ENCODE data around the gene ATP6AP1.

ATP6AP1 gene

DNA sequence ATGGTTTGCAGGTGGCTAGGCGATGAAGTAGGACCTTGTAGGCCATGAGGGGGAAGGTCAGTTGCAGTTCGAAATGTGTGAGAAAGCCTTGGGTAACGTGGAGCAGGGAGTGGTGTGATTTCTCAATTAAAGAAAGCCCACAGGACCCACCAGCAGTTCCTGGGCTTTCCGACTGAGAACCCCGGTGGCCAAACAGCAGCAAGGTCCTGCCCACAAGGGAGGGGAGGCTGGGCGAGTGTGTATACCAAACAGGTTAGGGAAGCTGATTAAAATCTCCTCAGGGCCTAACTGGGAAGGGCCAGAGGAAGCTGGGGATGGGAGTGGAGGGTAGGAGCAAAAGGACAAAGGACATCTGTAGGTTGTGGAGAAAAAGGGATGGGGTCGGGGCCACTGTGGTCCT, 2.4 kb downstream of the ATP6AP1 start:
- DNase-seq: peak; percentile 76 to 90

DNA sequence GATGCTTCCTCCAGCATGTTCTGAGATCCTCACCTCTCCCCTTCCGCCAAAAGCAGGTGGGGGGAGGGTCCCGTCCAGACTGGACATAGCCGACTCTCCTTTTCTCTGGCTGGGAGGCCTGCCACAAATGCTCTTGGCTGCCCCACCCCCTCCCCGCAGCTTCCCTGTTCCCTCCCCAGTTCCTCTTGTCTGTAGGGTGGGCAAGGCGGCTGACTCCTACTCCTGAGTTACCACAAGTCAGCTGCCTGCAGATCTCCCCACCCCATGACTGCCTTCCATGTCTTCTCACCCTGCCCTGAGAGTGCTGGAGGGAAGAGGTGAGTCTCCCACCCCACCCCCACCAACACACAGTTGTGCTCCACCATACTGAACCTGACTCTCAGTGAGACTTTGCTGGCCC, 2.9 kb downstream of the ATP6AP1 start:
- peak; percentile 53 to 87 for DNase-seq

DNA sequence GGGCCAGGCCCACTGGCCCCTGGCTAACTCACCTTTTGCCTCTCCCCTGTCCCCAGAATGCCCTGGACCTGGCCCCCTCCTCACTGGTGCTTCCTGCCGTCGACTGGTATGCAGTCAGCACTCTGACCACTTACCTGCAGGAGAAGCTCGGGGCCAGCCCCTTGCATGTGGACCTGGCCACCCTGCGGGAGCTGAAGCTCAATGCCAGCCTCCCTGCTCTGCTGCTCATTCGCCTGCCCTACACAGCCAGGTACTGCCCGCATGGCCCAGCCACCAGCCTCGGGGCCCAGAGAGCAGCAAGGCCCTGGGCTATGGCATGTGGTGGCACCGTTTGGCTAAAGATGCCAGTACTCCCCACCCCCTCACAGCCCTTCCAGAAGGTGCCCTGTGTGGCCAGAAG, 3.7 kb downstream of the ATP6AP1 start:
- no peak for DNase-seq

DNA sequence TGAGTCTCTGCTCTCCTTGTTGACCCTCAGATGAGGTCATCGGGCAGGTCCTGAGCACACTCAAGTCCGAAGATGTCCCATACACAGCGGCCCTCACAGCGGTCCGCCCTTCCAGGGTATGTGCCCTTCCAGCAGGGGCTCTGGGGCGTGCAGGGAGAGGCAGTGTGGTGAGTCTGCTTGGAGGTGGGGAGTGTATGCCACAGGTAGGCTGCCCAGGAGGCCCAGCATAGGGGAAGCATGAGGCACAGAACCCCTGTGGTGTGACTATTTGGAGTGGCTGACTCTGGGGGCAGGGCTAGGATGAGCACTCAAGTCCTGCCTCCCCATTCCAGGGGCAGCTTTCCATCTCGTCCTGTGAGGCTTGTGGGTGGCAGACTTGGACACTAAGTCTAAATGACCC, 5.1 kb downstream of the ATP6AP1 start:
- DNase-seq: no peak

DNA sequence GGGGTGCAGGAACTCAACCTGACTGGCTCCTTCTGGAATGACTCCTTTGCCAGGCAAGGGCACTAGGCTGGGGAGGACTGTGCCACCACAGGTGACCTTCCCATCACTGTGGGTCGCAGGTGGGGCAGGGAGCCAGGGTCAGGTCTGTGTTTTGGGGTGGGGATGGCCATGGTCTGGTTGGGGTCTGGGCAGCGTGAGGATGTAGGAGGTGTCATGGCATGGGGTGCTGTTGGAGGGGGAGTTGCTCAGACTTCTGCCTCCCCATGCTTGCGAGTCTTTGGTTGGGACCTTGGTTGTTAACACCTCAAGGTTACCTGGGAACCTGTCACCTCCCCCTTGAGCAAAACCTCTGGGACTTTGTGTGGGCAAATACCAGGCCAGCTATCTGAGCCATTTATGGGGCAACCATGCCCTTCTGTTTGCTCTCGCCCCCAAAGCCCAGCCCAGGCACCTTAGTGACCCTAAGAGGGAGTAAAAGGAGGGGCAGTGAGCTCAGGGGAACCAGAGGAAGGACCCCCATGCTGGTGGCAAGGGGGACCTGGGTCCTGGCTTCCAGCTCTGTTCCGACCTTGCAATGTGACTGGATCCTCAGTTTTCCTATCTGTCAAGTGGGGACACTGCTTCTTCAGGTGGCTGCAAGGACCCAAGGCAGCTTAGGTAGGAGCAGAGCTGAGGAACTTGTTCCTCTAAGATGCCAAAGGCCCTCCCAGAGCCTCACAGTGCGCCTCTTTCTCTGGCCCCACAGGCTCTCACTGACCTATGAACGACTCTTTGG, 6.1 kb downstream of the ATP6AP1 start:
- DNase-seq: no peak

DNA sequence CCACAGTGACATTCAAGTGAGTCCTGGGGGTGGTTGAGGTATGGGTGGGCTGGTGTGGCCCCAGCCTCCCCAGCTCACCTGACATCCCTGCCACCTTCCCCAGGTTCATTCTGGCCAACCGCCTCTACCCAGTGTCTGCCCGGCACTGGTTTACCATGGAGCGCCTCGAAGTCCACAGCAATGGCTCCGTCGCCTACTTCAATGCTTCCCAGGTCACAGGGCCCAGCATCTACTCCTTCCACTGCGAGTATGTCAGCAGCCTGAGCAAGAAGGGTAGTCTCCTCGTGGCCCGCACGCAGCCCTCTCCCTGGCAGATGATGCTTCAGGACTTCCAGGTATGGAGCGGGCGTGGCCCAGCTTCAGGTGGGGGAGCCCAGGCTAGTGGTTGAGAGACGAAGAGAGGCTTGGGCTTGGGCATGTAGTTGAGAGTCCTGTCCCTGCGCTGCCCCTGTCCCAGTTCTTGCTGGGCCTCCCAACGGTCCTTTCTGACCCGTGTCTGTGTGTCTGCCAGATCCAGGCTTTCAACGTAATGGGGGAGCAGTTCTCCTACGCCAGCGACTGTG, 6.8 kb downstream of the ATP6AP1 start:
- DNase-seq: no peak

DNA sequence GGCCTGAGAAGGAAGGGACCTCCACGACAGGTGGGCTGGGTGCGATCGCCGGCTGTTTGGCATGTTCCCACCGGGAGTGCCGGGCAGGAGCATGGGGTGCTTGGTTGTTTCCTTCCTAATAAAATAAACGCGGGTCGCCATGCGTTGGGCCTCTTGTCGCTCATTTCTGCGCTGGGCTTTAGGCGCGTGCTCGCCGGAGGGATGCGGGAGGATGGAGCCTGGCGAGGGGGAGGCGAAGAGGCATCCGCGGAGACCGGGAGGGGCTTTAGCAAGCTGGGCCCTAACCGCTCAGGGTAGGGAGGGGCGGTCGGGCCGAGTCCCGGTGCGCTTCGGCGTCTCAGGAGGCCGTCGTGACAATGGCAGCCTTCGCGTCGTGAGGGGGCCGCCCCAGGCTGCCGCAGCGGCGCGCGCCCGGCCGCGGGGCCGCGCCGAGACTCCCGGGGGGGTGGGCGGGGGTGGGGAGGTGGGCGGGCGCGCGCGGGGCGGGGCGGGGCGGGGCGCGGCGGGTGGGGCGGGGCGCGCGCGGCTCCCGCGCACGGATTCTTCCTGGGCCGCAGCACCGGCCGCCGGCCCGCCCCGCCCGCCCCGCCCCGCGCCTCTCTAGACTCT, 8.0 kb downstream of the ATP6AP1 start:
- no peak for DNase-seq

DNA sequence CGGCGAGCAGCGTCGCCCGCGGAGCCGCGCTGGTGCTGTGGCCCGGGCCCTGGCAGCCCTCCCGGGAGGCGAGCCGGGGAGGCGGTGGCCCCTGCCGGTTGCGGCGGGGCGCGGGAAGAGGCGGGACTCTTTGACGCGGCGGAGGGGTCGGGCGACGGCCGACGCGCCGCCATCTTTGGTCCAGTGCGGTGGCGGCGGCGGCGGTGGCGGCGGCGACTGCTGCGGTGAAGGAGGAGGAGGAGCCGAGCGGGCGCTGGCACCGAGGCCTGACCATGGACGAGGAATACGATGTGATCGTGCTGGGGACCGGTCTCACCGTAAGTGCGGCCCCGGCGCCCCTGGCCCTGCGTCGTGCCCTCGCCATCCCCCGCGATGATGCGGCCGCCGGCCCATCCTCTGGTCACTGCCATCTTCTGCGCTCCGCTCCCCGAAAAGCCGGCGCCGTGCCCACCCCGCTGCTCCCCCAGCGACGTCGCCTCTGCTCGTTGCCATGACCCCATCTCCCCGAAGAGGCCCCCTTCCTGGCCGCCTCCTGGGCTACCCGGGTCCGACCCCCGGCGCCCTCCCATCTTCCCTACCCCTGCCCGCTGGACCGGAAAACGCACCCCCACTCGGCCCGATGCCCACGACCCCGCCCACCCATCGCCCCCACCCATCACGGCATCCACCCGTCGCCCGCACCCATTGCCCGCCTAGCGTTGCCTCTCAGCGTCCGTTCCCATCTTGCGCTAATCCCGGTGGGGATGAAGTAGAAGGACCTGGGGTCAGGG, 8.7 kb downstream of the ATP6AP1 start, which contains the start of gene GDI1:
Gene GDI1, plus strand, starts transcription at position 172 of the 770 bp plus-strand sequence. Its CDS starts 101 bp downstream, at position 273.
- DNase-seq: peak; percentile 19 to 29

DNA sequence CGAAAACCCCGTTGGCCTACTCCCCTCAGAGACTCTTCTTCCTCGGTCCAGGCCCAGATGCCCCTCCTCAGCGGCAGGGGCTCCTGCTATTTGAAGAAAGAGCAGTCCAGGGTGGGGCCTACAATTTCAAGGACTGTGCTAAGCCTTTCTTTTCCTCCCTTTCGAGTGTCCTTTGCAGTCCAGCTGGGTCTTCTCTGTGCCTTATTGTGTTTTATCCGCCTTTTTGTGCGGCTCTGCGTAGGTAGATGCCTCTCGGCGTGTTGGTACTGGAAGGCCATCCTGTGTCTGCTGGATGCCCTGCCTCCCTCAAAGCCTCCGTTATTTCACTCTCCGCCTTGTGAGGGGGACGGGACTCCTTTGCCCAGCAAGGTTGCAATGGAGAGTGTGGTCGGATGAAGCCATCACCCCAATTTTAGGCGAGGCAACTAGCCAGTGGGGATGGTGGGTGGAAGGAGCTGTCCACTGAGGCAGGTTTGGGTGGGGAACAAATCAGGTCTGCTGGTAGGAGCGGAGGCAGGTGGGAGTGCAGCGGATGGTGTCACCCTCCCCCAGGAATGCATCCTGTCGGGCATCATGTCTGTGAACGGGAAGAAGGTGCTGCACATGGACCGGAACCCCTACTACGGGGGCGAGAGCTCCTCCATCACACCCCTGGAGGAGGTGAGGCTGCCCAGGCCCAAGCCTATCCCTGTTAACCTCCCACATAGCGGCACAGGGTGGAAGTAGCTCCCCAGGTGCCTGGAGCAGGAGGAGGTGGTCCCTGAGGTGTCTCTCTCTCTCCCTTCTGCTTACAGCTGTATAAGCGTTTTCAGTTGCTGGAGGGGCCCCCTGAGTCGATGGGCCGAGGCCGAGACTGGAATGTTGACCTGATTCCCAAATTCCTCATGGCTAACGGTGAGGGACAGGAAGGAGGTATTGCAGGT, 9.8 kb downstream of the ATP6AP1 start:
- DNase-seq: no peak

DNA sequence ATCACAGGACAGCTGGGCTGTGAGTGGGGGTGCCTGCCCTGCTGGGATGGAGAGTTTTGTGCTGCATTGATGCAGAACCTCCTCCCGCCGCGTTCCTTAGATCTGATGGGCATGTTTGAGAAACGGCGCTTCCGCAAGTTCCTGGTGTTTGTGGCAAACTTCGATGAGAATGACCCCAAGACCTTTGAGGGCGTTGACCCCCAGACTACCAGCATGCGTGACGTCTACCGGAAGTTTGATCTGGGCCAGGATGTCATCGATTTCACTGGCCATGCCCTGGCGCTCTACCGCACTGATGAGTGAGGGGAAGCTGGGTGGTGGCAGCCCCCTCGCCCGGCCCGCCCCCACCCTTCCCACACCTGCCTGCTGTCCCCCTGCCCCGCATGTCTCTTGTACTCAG, 11.4 kb downstream of the ATP6AP1 start:
- DNase-seq: no peak

DNA sequence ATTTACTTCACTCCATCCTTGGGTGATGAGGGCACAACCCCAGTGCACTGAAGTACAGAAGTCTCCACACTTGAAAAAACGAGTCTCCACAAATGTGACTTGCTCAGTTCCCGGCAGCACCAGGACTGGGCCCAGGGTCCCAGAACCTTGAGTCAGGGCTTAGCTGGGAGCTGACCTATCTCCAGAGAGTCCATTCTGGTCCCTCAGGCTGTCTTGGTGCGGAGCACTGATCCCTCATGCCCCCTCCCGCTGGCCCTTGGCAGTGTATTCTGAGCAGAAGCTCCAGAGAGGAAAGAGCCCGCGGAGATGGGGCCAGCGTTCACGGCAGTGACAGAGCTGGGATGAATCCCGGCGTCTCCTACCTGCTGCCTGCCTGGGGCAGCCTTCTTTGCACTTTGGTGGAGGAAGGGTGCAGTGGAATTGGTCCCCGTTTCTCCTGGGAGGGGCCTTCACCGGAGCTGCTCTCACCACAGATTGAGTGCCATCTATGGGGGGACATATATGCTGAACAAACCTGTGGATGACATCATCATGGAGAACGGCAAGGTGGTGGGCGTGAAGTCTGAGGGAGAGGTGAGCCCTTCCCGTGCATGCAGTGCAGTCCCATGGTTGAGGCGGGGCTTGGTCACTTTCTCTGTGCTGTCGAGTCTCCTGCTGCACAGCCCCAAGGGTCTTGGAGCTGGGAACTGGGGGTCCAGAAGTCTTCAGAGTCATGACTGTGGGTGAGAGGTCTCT, 12.3 kb downstream of the ATP6AP1 start:
- DNase-seq: no peak

DNA sequence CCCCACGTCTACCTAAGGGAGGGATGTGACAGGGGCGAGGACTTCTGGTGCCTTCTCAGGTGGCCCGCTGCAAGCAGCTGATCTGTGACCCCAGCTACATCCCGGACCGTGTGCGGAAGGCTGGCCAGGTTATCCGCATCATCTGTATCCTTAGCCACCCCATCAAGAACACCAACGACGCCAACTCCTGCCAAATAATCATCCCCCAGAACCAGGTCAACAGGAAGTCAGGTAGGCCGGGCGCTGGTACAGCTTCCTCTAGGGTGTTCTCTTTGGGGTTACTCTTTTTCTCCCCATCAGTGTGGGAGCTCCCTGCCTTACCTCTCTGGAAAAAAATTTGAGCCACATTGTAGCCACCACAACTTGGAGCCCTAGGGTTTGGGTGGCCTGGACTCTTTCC, 13.1 kb downstream of the ATP6AP1 start:
- no peak for DNase-seq

DNA sequence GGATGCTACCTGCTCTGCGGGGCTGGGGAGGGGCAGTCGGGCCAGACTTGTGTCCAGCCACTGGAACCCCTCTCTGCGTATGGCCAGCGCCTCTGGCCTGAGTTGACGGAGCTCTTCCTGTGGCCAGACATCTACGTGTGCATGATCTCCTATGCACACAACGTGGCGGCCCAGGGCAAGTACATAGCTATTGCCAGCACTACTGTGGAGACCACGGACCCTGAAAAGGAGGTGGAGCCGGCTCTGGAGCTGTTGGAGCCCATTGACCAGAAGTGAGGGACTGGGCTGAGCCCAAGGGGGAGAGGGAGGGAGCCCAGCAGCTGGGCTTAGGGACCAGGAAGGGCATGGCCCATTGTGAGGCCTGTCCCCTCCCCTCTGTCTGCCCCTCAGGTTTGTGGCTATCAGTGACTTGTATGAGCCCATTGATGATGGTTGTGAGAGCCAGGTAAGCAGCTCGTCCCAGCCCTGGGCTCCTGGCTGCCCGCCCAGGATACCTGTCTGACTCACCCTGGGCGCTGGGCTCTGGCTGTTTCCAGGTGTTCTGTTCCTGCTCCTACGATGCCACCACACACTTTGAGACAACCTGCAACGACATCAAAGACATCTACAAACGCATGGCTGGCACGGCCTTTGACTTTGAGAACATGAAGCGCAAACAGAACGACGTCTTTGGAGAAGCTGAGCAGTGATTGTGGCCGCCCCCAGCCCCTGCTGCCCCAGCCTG, 13.7 kb downstream of the ATP6AP1 start:
- no peak for DNase-seq

DNA sequence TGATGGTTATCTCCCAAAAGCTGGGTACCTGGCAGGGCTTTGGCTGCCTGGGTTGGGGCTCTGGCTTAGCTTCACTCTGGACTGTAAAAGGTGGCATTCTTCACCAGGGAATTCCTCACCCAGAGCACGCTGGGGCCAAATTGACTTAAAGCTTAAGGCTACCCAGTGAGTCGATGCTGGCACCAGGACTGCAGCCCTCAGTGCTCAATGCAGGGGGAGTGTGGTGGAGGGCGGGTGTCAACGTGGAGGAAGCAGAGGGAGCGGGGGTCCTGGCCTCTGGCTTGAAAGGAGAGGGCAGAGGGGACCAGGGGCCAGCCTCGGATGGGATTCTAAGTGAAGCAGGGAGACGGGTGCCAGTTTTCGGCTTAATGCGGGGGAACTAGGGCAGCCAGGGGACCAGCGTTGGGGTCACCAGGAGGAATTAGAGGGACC, 15.0 kb downstream of the ATP6AP1 start:
- DNase-seq: no peak

DNA sequence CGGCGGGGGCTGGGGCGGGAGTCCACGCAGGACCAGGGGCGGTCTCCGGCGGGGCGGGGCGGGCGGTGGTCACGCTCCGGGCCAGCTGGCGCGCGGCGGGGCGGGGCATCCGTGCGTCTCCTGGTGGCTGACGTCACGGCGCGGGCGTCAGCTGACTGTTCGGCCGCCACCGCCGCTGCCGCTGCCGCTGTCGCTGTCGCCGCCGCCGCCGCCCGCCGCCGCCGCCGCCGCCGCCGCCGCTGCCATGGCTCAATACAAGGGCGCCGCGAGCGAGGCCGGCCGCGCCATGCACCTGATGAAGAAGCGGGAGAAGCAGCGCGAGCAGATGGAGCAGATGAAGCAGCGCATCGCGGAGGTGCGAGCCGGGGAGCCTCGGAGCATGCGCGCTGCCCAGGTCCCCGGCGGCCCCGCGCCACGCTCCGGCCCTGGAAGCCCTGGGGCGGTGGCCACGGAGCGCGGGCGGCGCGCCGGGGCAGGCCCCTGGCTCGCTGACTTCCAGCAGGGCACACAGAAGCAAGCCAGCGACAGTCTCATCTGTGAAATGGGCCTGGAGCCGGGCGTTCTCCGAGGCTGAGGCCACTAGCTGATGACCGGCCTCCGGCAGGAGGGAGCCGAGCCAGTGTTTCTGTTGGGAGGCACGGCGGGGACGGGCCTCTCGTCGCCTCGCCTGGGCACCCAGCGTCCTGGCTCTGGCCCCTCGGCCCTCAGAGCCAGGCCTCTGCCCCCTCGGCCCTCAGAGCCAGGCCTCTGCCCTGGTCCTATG, 15.7 kb downstream of the ATP6AP1 start, which contains the start of gene FAM50A:
Gene FAM50A, plus strand, starts transcription at position 150 of the 763 bp plus-strand sequence. Its CDS starts 95 bp downstream, at position 245.
- peak; percentile 56 to 60 for DNase-seq

DNA sequence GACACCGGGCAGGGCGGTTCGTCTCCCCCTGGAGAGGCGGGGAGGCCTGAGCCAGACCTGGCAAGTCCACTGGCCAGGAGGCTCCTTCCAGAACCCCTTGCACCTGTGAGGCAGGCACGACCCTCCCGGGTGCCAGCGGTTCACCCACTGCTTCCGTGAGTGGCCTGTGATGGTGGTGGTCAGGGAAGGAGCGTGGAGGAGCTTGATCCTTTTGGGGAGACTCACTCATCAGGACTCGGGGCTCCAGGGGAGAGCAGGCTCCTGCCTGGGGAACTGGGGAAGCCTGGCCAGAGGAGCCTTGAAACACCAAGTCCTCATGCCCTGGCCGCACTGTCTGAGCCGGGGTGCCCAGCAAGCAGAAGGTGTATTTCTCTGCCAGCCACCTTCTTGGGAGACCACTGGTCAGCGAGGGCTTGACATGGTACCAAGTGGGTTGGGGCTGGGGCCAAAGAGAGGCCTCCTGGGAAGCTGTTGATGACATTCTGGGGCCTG, 16.3 kb downstream of the ATP6AP1 start:
- no peak for DNase-seq

DNA sequence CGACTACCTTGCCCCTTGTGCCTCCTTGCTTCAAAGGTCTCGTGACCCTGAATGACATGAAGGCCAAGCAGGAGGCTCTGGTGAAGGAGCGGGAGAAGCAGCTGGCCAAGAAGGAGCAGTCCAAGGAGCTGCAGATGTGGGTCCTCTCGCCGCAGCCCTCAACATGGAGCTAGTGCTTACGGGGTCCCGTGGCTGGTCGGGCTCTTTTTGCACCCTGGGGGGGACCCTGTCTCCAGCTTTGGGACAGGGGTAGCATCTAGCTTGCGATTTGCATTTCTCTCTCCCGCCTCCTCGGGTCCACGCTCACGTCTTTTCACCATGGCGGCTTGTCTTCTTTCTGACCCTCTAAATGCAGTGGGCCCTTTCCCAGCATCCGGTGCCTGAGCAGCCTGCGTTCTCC, 17.3 kb downstream of the ATP6AP1 start:
- no peak for DNase-seq

DNA sequence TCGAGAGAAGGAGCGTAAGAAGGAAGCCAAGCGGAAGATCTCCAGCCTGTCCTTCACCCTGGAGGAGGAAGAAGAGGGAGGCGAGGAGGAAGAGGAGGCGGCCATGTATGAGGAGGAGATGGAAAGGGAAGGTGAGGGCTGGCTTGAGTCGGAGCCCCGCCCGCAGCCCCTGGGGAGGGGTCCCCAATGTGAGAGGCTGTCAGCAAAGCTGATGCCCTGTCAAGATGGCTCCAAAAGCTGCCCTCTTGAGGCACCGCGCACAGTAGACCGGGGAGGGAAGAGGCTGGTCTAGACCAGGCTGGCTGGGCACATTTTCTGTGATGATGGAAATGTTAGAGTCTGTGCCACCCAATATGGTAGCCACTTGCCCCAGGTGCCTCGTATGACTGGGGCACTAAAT, 18.0 kb downstream of the ATP6AP1 start:
- DNase-seq: no peak

DNA sequence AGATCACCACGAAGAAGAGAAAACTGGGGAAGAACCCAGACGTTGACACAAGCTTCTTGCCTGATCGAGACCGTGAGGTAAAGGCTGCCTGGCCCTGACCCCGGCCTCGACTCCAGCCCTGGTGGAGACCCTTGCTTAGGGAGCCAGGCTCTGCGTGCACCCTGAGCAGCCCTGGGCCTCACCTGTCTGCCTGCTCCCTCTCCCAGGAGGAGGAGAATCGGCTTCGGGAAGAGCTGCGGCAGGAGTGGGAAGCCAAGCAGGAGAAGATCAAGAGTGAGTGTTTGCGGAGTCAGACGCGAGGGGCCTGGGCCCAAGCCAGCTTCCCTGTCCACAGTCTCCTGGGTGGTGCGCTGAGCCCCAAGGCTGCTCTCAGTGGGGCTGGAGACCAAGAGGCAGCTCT, 20.0 kb downstream of the ATP6AP1 start:
- no peak for DNase-seq

DNA sequence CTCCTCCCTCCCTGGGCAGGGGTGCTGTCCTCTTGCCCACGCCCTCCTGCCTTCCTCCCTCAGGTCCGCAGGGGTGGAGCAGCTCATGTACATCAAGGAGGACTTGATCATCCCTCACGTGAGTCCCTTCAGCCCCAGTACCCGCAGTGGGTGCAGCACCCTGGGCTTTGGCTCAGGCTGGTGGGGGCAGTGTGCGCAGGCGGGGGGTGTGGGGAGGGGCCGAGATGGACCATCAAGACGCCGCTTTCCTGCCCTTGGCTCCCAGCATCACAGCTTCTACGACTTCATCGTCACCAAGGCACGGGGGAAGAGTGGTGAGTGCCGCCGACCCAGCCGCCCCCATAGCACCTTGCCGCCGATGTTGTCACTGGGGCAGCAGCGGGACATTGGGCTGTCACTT, 21.1 kb downstream of the ATP6AP1 start:
- no peak for DNase-seq
